HepG2 (cell line): ENCODE data around the gene CD151. TPM values are rescaled to one million over a fixed set of nuclear protein-coding genes. Genes with fewer than 3 reads are reported as not detected.

Source experiments
- ATAC-seq: fragments of 200-7000 bp; cut with Tn5 transposase; 3 replicates; pipeline ENCODE4 v1.9.1; 2020; ENCODE audit warnings: mild to moderate bottlenecking, moderate library complexity
- BruUV-seq: library from RNA; stranded (reverse); fragments of 400-500 nt; replicated peaks from 2 replicates; lab custom pipeline; 2021; lab: Mats Ljungman, UMichigan
- CTCF ChIA-PET: fragments of 300-600 bp; formaldehyde crosslinking; extraction: SDS; loops from one replicate; lab custom pipeline; 2021; ENCODE audit warnings: low total read pairs, inconsistent platforms, low intra/inter-chr PET ratio; lab: Yijun Ruan, JAX
- POLR2A ChIA-PET: fragments of 350-600 bp; sonication (Branson Sonifier 250); formaldehyde crosslinking; loops from one replicate; lab custom pipeline; 2020; ENCODE audit warnings: antibody characterized with exemption, inconsistent platforms; lab: Yijun Ruan, JAX
- DNase-seq: peaks from one replicate; pipeline ENCODE4 v3.0.0-alpha.2; 2015; ENCODE audit warnings: low spot score
- FAIRE-seq: peaks from 3 replicates; lab custom pipeline; 2011; peaks lifted over from hg19 to GRCh38; lab: Jason Lieb, UNC
- H2AFZ ChIP-seq: one replicate; pipeline ENCODE4 v1.6.1; 2011; ENCODE audit warnings: low read length, inconsistent platforms
- H3K27ac ChIP-seq: fragments of 300-600 bp; 3 replicates; pipeline ENCODE4 v1.8.0; 2011; ENCODE audit warnings: mixed run types, mild to moderate bottlenecking, mixed read lengths, low read length, inconsistent platforms; ENCODE audit not compliant: insufficient read depth; ENCODE audit errors: extremely low read length
- H3K27me3 ChIP-seq, 2 experiments: fragments of 200-600 bp in 1 of 2; 2 replicates in 1 of 2; 3 replicates in 1 of 2; pipeline versions ENCODE4 v1.6.0 to v1.8.0; 2011; ENCODE audit warnings: low read length in 2 of 2, mild to moderate bottlenecking in 2 of 2, moderate library complexity in 2 of 2, inconsistent platforms in 1 of 2; ENCODE audit not compliant: insufficient read depth in 2 of 2, control insufficient read depth in 1 of 2
- H3K36me3 ChIP-seq, 2 experiments: fragments of 200-600 bp in 1 of 2; replicated peaks in 1 of 2; 2 replicates in 1 of 2; 3 replicates in 1 of 2; pipeline versions ENCODE4 v1.5.1 to v1.8.0; 2011; ENCODE audit warnings: low read length in 2 of 2, inconsistent platforms in 1 of 2; ENCODE audit not compliant: insufficient read depth in 2 of 2, control insufficient read depth in 1 of 2
- H3K4me1 ChIP-seq: 2 replicates; pipeline ENCODE4 v1.5.1; 2012; ENCODE audit warnings: low read length, inconsistent platforms; ENCODE audit not compliant: insufficient read depth
- H3K4me2 ChIP-seq: 2 replicates; pipeline ENCODE4 v1.6.0; 2011; ENCODE audit warnings: low read depth, low read length, inconsistent platforms
- H3K4me3 ChIP-seq, 3 experiments: fragments of 200-600 bp in 1 of 3; sonication (generic), shearing (Covaris generic) in 1 of 3; replicated peaks in 1 of 3; 2 replicates each; pipeline ENCODE4 v1.5.1; 2011 to 2016; ENCODE audit warnings: low read length in 3 of 3, inconsistent platforms in 2 of 3, low read depth in 2 of 3, mild to moderate bottlenecking in 2 of 3, control low read depth in 1 of 3, mixed read lengths in 1 of 3; ENCODE audit not compliant: insufficient read depth in 1 of 3
- H3K79me2 ChIP-seq: one replicate; pipeline ENCODE4 v1.6.1; 2011; ENCODE audit warnings: low read length, inconsistent platforms; ENCODE audit not compliant: insufficient read depth
- H3K9ac ChIP-seq: 2 replicates; pipeline ENCODE4 v1.6.0; 2011; ENCODE audit warnings: mild to moderate bottlenecking, low read depth, low read length, inconsistent platforms; ENCODE audit not compliant: insufficient read depth
- H3K9me3 ChIP-seq: 2 replicates; pipeline ENCODE4 v1.5.1; 2012; ENCODE audit warnings: mild to moderate bottlenecking, low read length
- H4K20me1 ChIP-seq: 2 replicates; pipeline ENCODE4 v1.6.0; 2011; ENCODE audit warnings: inconsistent platforms, mild to moderate bottlenecking, low read length, moderate library complexity; ENCODE audit not compliant: insufficient read depth
- AGO2 ChIP-seq: fragments of 200-400 bp; formaldehyde crosslinking; optimal IDR thresholded peaks from 2 replicates; pipeline ENCODE3; 2017; ENCODE audit warnings: mild to moderate bottlenecking, low read depth, low read length, moderate library complexity
- CERS6 ChIP-seq: sonication (generic); formaldehyde crosslinking; IDR thresholded peaks from 2 replicates; pipeline ENCODE4 v1.5.0; 2020; ENCODE audit warnings: missing genetic modification reagents
- DR1 ChIP-seq: sonication (generic); formaldehyde crosslinking; IDR thresholded peaks from 2 replicates; pipeline ENCODE4 v1.8.0; 2021; ENCODE audit warnings: mild to moderate bottlenecking, missing genetic modification reagents, inconsistent platforms
- KLF15 ChIP-seq: sonication (generic); formaldehyde crosslinking; IDR thresholded peaks from 2 replicates; pipeline ENCODE4 v1.8.1; 2023; ENCODE audit warnings: borderline replicate concordance, mild to moderate bottlenecking, inconsistent platforms, missing genetic modification reagents, mixed read lengths
- NCOR1 ChIP-seq: fragments of 200-600 bp; sonication (generic); IDR thresholded peaks from 2 replicates; pipeline ENCODE4 v1.7.0; 2017; ENCODE audit warnings: antibody characterized with exemption, low read length, borderline replicate concordance
- PHF21A ChIP-seq: sonication (generic); formaldehyde crosslinking; IDR thresholded peaks from 2 replicates; pipeline ENCODE4 v1.5.0; 2020; ENCODE audit warnings: mild to moderate bottlenecking, missing genetic modification reagents
- POLR2AphosphoS5 ChIP-seq: IDR thresholded peaks from 2 replicates; pipeline ENCODE4 v1.6.1; 2012; ENCODE audit warnings: low read depth, low read length
- SP1 ChIP-seq, 2 experiments: fragments of 450-650 bp in 1 of 2; sonication (generic) in 1 of 2; formaldehyde crosslinking in 1 of 2; IDR thresholded peaks; 2 replicates each; pipeline versions ENCODE4 v1.4.0 to v1.6.1; 2016 to 2020; ENCODE audit warnings: missing genetic modification reagents in 1 of 2
- ZBTB4 ChIP-seq: sonication (generic); formaldehyde crosslinking; IDR thresholded peaks from 2 replicates; pipeline ENCODE4 v1.4.0; 2020; ENCODE audit warnings: missing genetic modification reagents, mild to moderate bottlenecking, borderline replicate concordance
- ZBTB7A ChIP-seq: sonication (generic); formaldehyde crosslinking; IDR thresholded peaks from 2 replicates; pipeline ENCODE4 v1.8.0; 2022; ENCODE audit warnings: mild to moderate bottlenecking, missing genetic modification reagents
- ZNF547 ChIP-seq: sonication (generic); formaldehyde crosslinking; IDR thresholded peaks from 2 replicates; pipeline ENCODE4 v1.5.1; 2020; ENCODE audit warnings: mild to moderate bottlenecking, missing genetic modification reagents
- ZNF670 ChIP-seq: sonication (generic); formaldehyde crosslinking; IDR thresholded peaks from 2 replicates; pipeline ENCODE4 v1.8.0; 2022; ENCODE audit warnings: mild to moderate bottlenecking, missing genetic modification reagents, borderline replicate concordance
- ZNF704 ChIP-seq: sonication (generic); formaldehyde crosslinking; IDR thresholded peaks from 2 replicates; pipeline ENCODE4 v1.8.1; 2023; ENCODE audit warnings: mild to moderate bottlenecking, inconsistent platforms, moderate library complexity, missing genetic modification reagents, borderline replicate concordance
- ZNF747 ChIP-seq: sonication (generic); formaldehyde crosslinking; IDR thresholded peaks from 2 replicates; pipeline ENCODE4 v1.8.1; 2023; ENCODE audit warnings: missing genetic modification reagents, mild to moderate bottlenecking, borderline replicate concordance
- ZSCAN20 ChIP-seq: sonication (generic); formaldehyde crosslinking; IDR thresholded peaks from 2 replicates; pipeline ENCODE4 v1.4.0; 2020; ENCODE audit warnings: missing genetic modification reagents, mild to moderate bottlenecking, borderline replicate concordance
- WGBS: methylation state at CpG from one replicate; pipeline ENCODE4 v1.1.6; 2017; ENCODE audit warnings: low lambda C conversion rate; 5-methylcytosine and 5-hydroxymethylcytosine counted together
- in situ Hi-C: cut with HindIII; loops from 2 replicates; pipeline ENCODE4 v1.10.0; 2017; ENCODE audit warnings: low pct_unique_long_range_greater_than_20kb; ENCODE audit not compliant: extremely low pct_ligation_motif_present
- intact Hi-C: fragments of 100-400 bp; cut with micrococcal nuclease; formaldehyde crosslinking; loops from one replicate; pipeline ENCODE4 v1.10.0; 2022; ENCODE audit not compliant: unreplicated experiment
- polyA plus RNA-seq, 8 experiments: library from polyadenylated mRNA; depleted of rRNA in 3 of 8; stranded (reverse) in 7 of 8; unstranded in 1 of 8; fragments of >200 nt; fragmentation: Illumina TruSeq in 4 of 8; extraction: Trizol in 4 of 8; gene quantifications; 2 replicates each; pipeline versions ENCODE4 v1.2.1 to v1.2.3, GENCODE V29; 2011 to 2016; ENCODE audit warnings: low read depth in 4 of 8, missing spikeins in 1 of 8, mixed read lengths in 1 of 8; ENCODE audit not compliant: insufficient read depth in 1 of 8
- total RNA-seq, 5 experiments: library from RNA; depleted of rRNA; stranded (reverse); fragments of >200 nt; fragmentation: Illumina TruSeq; extraction: Trizol; gene quantifications; 2 replicates each; pipeline ENCODE4 v1.2.3, GENCODE V29; 2016; ENCODE audit warnings: low read depth in 1 of 5

CD151 gene
- total and polyA plus RNA-seq, 2 of the 13 experiments (the other 11 are each of a cell fraction or from before 2014, with no cell fraction given), result 125 to 197 TPM

GRCh38 chr11:829847-830294 is 2.9 kb upstream of the CD151 start (continued):
- TF ChIP-seq ZBTB4 (CRISPR knock-in tag) (0 out of 2 replicates have a peak, but pooled peaks have one; percentile 24), PHF21A (CRISPR knock-in tag) (0 out of 2 replicates have a peak, but pooled peaks have one; percentile 4), KLF15 (CRISPR knock-in tag) (no peak), ZSCAN20 (no peak)
- TF ChIP-seq, all 625 proteins: peak for 14

- H3K4me1 ChIP-seq, result peaks cover 79% of the 10 kb centered on the region
- FAIRE-seq (peak; percentile 49), ATAC-seq (peak; percentile 58), DNase-seq (peak; percentile 74)
- H3K4me2 ChIP-seq, result peak overlapping the region; percentile 78
- H3K79me2 ChIP-seq, result peaks cover 11% of the 10 kb centered on the region
- H3K36me3 ChIP-seq, result no peaks in the 10 kb centered on the region
- H3K9me3 ChIP-seq, result no peaks in the 10 kb centered on the region
- in situ Hi-C loops, result no loop called here
- no TSS peak for BruUV-seq
- no peak overlapping the region for H3K27ac ChIP-seq
- intact Hi-C loops, result no loop called here
- H3K9ac ChIP-seq, result peak overlapping the region; percentile 37
- H4K20me1 ChIP-seq, result peaks cover 7% of the 10 kb centered on the region; the same call in 1 of the 2 replicates
- ChIA-PET POLR2A (interaction anchor here (1.0 to 16.1 kb wide), 4 partner anchors 11 to 54 kb away, joined by 3 to 264 read pairs (median 80); partner anchors contain the start of genes PNPLA2, POLR2L, RPLP2 and TSPAN4), CTCF (no interaction called here)
- no peak overlapping the region for H2AFZ ChIP-seq
- H3K4me3 ChIP-seq, result peak overlapping the region; percentile 28 to 75 (median 49)
- WGBS, result 1% methylated on average over 15 of the region's 78 CpGs
- H3K27me3 ChIP-seq, result no peaks in the 10 kb centered on the region
- TF ChIP-seq CERS6, result no peak
- TF ChIP-seq AGO2, result peak; percentile 78
- TF ChIP-seq ZBTB7A (CRISPR knock-in tag), result 0 out of 2 replicates have a peak, but pooled peaks have one; percentile 11
- TF ChIP-seq POLR2AphosphoS5, result peak; percentile 59
- no peak for TF ChIP-seq SP1 (IDR thresholded peaks at IDR 0.05)
- peak; percentile 44 for TF ChIP-seq SP1 (CRISPR knock-in tag; IDR thresholded peaks at IDR 0.05)
- TF ChIP-seq ZNF704 (CRISPR knock-in tag), result 0 out of 2 replicates have a peak, but pooled peaks have one; percentile 8
- no peak for TF ChIP-seq NCOR1
- TF ChIP-seq ZNF547 (CRISPR knock-in tag), result 0 out of 2 replicates have a peak, but pooled peaks have one; percentile 56
- TF ChIP-seq DR1 (CRISPR knock-in tag), result 0 out of 2 replicates have a peak, but pooled peaks have one; percentile 30
- TF ChIP-seq ZNF670 (CRISPR knock-in tag), result peak; percentile 38; the same call in 1 of the 2 replicates
- TF ChIP-seq ZNF747 (CRISPR knock-in tag), result peak; percentile 58; the same call in 1 of the 2 replicates
Observed at GRCh38 chr11:830295-831117, 2.2 kb upstream of the CD151 start.
